Melanocyte of skin (primary cell): ENCODE data around the gene OTUD1. TPM values are rescaled to one million over a fixed set of nuclear protein-coding genes. Genes with fewer than 3 reads are reported as not detected.

Source experiments
- small RNA-seq, 2 donors: library from RNA; depleted of rRNA; stranded (forward); fragments of <200 nt; gene quantifications; one replicate each; pipeline ENCODE3, GENCODE V24; 2012
- total RNA-seq, 2 donors: library from RNA; depleted of rRNA; stranded (reverse); fragments of >200 nt; gene quantifications; 2 replicates each; pipeline ENCODE4 v1.2.3, GENCODE V29; 2012

OTUD1 gene
- total RNA-seq, result 1 to 10 TPM; 6.7 to 9.3 TPM

GRCh38 chr10:23438547-23439451 lies at the start of gene OTUD1:
OTUD1 (plus strand) TSS chr10:23439075; CDS start chr10:23439458, 383 bp downstream.

Small RNA genes lying within 50 kb of the gene (small RNA-seq; reads per million reads assigned to genes)
- 0 reads per million in 2 donors for gene MIR1254-2

Other genes with a start within 250 kb of the OTUD1 start
- gene PTF1A, start 246.8 kb upstream of the OTUD1 start, total RNA-seq, result not detected
- under 1 TPM; 0.33 to 0.34 TPM for gene C10orf67, start 94.3 kb upstream of the OTUD1 start, total RNA-seq